TTC549 (cell line): ENCODE measurements around the gene TK1.
"Not testable (repeated sequence)": the region's sequence is repeated elsewhere in the genome, so short reads cannot be mapped to it uniquely, and the experiment has no call there.

Experiments
- FAIRE-seq: peaks from 2 replicates; lab custom pipeline; 2012; peaks lifted over from hg19 to GRCh38; lab: Jason Lieb, UNC

The TK1 gene, protein sequence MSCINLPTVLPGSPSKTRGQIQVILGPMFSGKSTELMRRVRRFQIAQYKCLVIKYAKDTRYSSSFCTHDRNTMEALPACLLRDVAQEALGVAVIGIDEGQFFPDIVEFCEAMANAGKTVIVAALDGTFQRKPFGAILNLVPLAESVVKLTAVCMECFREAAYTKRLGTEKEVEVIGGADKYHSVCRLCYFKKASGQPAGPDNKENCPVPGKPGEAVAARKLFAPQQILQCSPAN

DNA sequence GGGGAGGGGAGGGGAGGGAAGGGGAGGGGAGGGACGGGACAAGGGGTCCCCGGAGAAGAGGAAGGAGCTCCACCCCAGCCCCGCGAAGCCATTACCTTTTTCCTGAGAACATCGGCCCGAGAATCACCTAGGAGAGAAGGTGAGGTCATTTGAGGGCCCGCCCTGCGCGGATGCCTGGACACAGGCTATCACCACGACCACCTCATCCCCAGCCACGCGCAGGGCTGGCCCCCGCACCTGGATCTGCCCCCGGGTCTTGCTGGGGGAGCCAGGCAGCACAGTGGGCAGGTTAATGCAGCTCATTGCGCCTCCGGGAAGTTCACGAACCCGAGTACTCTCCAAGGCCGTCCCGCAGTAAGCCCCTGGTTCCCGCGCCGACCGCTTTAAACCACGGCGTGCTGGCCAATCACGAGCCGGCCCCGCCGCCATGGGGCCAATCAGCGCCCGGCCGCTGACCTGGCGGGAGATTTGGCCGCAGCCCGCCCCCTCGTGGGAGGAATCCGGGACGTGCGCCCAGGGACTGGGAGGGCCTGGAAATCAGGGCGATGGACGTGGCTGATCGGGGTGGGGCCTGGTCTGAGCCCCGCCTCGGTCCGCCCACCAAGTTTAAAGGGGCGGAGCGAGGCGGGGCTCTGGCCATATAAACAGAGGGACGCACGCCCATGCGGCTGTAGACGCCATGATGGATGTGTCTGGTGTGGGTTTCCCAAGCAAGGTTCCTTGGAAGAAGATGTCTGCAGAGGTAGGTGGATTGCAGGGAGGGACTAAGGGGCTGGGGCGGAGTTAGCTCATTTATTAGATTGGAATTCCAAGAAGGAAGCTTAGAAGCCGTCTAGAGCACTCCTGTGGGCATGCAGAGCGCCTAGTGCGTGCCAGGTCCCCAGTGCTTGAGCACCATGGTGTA lies at the start of gene TK1, which contains the start of gene AFMID:
TK1 (minus strand) TSS at position 361 of the 904 bp plus-strand sequence; CDS start at position 303, 58 bp downstream.
AFMID (plus strand) TSS at position 671 of the 904 bp plus-strand sequence; CDS start at position 680, 9 bp downstream.
- peak; percentile 93 for FAIRE-seq

DNA sequence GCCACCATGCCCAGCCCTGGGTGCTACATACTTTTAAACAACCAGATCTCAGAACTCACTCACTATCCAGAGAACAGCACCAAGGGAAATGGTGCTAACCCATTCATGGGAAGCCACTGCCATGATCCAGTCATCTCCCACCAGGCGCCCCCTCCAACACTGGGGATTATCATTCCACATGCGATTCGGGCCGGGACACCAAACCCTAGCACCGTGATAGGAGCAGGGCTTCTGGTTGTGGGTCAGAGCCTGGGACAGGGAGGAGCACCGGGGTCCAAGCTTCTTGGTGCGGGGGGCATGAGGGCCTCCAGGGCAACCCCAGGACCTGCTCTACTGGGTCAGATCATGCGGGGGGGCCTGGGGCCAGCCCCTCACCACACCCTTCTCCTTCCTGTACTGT lies 49.0 kb upstream of the TK1 start:
- FAIRE-seq, result no peak

- not testable (repeated sequence) for FAIRE-seq
Measured at GRCh38 chr17:78235022-78235421, 48.2 kb upstream of the TK1 start.

DNA sequence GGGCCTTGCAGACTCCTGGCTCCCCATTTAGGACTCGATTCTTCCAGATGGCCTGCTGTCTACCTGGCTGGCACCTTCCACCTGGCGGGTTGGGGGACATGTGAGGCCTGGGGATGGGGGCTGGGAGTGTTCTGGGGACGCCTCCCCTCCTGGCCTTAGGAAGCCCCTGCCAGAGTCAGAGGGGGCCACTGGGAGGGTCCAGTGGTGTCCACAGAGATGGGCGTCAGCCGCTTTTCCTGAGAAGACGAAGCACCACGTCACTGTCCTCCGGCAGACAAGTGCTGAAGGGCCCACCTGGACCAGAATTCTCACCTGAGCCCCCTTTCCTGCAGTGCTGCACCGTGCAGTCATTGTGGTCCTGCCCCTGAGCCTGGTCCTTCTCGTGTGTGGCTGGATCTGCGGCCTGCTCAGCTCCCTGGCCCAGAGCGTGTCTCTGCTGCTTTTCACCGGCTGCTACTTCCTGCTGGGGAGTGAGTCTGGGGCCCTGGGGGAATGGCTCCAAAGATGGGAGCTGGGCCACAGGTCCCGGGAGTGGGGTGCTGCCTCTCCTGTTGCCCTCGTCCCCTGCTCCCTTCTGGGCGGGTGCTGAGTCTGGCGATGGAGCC lies 47.5 kb upstream of the TK1 start:
- FAIRE-seq, result no peak

DNA sequence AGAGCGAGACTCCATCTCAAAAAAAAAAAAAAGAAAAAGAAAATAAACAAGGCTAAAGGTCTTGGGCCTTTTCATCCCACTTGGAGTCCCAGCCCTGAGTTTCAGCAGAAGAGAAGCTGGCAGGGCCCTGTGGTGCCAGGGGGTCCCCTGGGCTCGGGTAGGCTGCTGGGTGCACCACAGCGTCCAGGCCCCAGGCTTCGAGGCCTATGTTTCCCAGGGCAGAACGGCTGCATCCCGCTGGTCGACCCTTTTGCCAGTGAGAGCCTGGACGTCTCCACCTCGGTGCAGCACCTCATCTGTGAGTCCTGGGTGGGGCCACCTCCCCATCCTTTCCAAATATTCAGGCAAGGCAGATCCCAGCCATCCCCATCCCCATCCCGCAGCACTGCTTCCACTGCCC lies 46.8 kb upstream of the TK1 start:
- no peak for FAIRE-seq

- FAIRE-seq, result no peak
Measured at GRCh38 chr17:78232859-78233173, 46.0 kb upstream of the TK1 start.

DNA sequence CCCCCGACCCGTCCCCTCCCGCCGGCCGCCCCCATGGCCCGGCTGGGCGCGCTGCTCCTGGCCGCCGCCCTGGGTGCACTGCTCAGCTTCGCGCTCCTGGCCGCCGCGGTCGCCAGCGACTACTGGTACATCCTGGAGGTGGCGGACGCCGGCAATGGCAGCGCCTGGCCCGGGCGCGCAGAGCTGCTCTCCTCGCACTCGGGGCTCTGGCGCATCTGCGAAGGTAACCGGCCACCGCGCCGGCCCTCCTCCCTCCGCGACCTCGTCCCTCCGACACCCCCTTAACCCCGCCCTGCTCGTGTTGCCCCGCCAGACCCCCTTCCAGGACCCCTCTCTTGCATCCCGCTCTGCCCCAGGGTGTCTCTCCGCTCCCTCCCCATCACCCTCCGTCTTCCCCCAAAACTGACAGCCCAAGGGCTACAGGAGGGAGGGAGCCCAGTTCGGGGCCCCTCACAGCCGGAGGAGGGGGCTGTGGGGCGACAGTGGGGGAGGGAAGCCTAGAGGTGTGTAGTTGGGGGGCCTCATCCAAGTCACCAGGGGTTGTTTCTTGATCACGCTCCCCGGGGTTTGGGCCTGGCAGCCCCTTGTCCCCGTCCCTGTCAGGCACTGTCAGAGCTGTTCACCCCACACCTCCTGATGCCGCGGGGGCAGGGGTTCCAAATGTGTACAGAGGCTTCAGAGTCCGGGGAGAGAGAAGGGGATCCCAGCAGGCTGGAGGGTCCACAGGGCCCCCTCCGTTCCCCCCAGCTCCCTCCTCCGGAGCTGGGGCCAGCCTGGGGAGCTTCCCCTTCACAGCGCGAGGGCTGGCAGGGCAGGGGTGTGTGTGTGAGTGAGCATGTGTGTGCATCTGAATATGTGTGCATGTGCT lies 45.4 kb upstream of the TK1 start:
- no peak for FAIRE-seq

GRCh38 chr17:78230996-78231935 lies 44.4 kb upstream of the TK1 start, which contains the start of gene TMEM235:
Gene TMEM235, plus strand, starts transcription at chr17:78231631. Its CDS starts 393 bp downstream, at chr17:78232024.
- no peak for FAIRE-seq

DNA sequence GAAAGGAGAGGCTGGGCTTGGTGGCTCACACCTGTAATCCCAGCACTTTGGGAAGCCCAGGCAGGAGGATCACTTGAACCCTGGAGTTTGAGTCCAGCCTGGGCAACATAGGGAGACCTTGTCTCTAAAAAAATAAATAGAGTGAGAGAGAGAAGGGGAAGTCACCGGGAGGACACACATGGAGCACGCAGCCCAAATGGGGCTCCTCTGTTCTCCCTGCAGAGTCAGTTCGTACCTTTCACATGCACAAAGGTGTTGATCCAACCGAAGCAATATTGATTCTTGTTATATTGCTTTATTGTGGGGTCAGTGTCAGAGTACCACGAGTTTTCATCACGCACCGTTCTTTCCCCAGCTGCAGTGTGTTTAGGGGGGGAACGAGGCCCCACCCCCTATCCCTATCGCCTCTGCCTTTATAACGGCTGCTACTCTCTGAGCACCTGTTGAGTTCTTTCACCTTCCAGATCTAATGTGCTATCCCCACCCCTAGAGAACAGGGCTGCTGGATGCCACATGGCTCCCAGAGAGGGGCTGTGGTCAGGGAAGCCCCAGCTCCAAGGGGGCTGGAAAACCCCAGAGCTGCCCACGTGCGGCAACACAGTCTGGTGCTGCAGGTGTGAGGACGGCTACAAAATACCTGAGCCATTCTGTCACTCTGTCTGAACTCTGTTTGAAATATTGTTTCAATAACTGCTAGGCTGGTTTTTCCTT lies 43.6 kb upstream of the TK1 start:
- FAIRE-seq, result no peak

DNA sequence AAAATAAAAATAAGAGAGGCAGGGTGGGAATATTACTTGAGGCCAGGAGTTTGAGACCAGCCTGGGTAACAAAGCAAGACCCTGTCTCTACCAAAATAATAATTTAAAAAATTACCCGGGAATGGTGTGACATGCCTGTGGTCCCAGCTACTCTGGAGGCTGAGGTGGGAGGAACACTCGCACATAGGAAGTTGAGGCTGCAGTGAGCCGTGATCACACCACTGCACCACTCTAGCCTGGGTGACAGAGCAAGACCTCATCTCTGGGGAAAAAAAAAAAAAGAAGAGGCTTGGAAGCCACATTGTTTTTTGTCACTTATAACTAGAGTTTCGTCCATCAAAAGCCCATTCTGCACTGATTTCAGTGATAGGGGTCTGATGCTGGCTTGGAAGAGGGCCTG lies 41.3 kb upstream of the TK1 start:
- no peak for FAIRE-seq

- FAIRE-seq, result no peak
Measured at GRCh38 chr17:78227455-78227916, 40.6 kb upstream of the TK1 start.

- FAIRE-seq, result no peak
Measured at GRCh38 chr17:78226759-78227454, 40.1 kb upstream of the TK1 start.

DNA sequence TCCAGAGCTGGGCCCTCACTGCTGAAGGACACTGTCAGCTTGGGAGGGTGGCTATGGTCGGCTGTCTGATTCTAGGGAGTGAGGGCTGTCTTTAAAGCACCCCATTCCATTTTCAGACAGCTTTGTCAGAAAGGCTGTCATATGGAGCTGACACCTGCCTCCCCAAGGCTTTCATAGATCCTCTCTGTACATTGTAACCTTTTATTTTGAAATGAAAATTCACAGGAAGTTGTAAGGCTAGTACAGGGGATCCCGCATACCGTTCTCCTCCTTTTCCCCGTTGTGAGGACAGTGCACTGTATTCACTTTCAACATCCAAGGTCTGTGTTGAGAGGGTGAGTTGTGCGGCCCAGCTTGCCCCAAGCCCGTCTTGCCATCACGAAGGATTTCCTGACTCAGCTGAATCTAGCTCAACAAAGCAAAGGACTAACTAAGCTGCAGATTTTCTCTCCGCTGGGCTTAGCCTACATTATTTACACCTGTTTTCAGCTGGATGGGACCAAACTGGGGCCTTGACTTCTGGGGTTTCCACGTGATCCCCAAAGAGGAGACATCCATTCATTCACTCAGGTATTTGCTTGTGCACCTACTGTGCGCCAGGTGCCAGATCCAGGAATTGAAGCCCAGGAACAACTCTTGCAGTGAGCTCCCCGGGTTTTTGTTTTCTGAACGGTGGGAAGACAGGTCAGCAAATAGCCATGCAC lies 39.4 kb upstream of the TK1 start:
- no peak for FAIRE-seq

DNA sequence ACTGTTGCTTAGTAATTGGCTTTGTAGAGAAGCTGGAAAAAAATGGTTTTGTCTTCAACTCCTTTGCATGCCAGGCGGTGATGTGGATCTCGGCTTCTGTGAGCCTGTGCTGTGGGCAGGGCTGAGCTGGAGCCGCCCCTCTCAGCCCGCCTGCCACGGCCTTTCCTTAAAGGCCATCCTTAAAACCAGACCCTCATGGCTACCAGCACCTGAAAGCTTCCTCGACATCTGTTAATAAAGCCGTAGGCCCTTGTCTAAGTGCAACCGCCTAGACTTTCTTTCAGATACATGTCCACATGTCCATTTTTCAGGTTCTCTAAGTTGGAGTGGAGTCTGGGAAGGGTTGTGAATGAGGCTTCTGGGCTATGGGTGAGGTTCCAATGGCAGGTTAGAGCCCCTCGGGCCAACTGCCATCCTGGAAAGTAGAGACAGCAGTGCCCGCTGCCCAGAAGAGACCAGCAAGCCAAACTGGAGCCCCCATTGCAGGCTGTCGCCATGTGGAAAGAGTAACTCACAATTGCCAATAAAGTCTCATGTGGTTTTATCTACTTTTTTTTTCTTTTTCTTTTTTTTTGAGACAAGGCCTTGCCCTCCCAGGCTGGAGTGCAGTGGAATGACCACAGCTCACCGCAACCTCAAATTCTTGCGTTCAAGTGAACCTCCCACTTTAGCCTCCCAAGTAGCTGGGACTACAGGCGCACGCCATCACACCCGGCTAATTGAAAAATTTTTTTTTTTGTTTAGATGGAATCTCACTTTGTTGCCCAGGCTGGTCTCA lies 38.4 kb upstream of the TK1 start:
- FAIRE-seq, result no peak

DNA sequence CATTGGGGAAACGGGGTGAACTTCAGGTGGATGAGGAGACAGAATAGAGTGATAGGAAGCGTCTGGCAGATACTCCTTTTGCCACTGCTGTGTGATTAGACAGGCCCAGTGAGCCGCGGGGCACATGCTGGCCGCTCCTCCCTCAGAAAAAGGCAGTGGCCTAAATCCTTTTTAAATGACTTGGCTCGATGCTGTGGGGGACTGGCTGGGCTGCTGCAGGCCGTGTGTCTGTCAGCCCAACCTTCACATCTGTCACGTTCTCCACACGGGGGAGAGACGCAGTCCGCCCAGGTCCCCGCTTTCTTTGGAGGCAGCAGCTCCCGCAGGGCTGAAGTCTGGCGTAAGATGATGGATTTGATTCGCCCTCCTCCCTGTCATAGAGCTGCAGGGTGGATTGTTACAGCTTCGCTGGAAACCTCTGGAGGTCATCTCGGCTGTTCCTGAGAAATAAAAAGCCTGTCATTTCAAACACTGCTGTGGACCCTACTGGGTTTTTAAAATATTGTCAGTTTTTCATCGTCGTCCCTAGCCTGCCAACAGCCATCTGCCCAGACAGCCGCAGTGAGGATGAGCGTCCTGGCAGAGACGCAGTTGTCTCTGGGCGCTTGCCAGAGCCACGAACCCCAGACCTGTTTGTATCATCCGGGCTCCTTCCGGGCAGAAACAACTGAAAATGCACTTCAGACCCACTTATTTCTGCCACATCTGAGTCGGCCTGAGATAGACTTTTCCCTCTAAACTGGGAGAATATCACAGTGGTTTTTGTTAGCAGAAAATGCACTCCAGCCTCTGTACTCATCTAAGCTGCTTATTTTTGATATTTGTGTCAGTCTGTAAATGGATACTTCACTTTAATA lies 37.6 kb upstream of the TK1 start:
- no peak for FAIRE-seq

DNA sequence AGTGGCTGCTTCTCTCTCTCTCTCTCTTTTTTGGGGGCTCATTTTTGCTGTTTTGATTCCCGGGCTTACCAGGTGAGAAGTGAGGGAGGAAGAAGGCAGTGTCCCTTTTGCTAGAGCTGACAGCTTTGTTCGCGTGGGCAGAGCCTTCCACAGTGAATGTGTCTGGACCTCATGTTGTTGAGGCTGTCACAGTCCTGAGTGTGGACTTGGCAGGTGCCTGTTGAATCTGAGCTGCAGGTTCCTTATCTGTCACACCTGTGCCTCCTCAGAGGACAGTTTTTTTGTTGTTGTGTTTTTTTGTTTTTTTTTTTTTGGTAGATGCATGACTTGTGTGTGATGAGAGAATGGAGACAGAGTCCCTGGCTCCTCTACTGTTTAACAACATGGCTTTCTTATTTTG lies 36.9 kb upstream of the TK1 start:
- FAIRE-seq, result no peak

- FAIRE-seq, result no peak
Measured at GRCh38 chr17:78223061-78223460, 36.2 kb upstream of the TK1 start.
